ENCODE results near the gene SLC6A1. TPM values are rescaled to one million over a fixed set of nuclear protein-coding genes. Genes with fewer than 3 reads are reported as not detected.

The SLC6A1 gene
- total and polyA plus RNA-seq, 2 of the 4 experiments (the other 2 are of a cell fraction): 0.02 TPM; not detected in 1

DNA sequence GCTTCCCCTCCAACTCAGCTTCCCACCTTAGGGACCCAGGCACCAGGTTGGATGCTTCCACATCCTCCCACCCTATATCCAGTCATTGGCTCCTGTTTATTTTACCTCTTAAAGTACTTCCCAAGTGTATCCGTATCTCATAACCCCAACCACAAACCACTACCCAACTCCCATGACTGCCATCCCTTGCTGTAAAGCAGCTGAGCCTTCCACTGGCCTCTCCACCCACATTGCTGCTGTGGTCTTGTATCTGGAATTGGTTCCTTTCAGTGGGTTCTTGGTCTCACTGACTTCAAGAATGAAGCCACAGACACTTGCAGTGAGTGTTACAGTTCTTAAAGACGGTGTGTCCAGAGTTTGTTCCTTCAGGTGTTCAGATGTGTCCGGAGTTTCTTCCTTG, 81.9 kb downstream of the SLC6A1 start:
- H2BK20ac ChIP-seq (ENCODE audit: low read depth, low read length): no peak overlapping the region
- BruUV-seq (replicated peaks): no TSS peak
- no peak overlapping the region for H2AK9ac ChIP-seq (replicated peaks; ENCODE audit: low read depth, low read length, poor library complexity)
- H2AK5ac ChIP-seq (ENCODE audit: low read depth, low read length): no peak overlapping the region
- 100% methylated on average over 1 of the region's 3 CpGs; no CpG with 5 or more reads in 1 of the 2 experiments for WGBS, 2 experiments (ENCODE audit: extremely low coverage in 2 of 2, insufficient read length in 1 of 2)
- H3K79me1 ChIP-seq (ENCODE audit: low read depth in 1 of 2, low read length in 2 of 2): no peaks in the 10 kb centered on the region
- intact Hi-C loops (cut with micrococcal nuclease) (no loop called here), dilution Hi-C loops (cut with HindIII; ENCODE audit: low sequenced_read_pairs, unreplicated experiment) (no loop called here), in situ Hi-C loops (cut with MboI; ENCODE audit: low sequenced_read_pairs) (no loop called here)
- H4K91ac ChIP-seq (ENCODE audit: insufficient read depth, low read depth, low read length): no peak overlapping the region
- H3K14ac ChIP-seq (replicated peaks; ENCODE audit: low read depth, low read length): no peak overlapping the region
- TF ChIP-seq RCOR1 (IDR thresholded peaks at IDR 0.05; ENCODE audit: insufficient replicate concordance, low read length) (no peak), NFE2L2 (IDR thresholded peaks at IDR 0.05; ENCODE audit: low read depth, low read length) (no peak), FOS (IDR thresholded peaks at IDR 0.05; ENCODE audit: low read depth, low read length) (no peak), MAFK (IDR thresholded peaks at IDR 0.05; ENCODE audit: low read depth, low read length) (no peak), MXI1 (IDR thresholded peaks at IDR 0.05; ENCODE audit: borderline replicate concordance, low read depth, low read length) (no peak), CEBPB (IDR thresholded peaks at IDR 0.05; ENCODE audit: low read depth, low read length) (no peak), RAD21 (IDR thresholded peaks at IDR 0.05; ENCODE audit: low read length) (no peak), CHD1 (IDR thresholded peaks at IDR 0.05; ENCODE audit: low read depth, low read length) (no peak)
- TF ChIP-seq, protein P1, sequence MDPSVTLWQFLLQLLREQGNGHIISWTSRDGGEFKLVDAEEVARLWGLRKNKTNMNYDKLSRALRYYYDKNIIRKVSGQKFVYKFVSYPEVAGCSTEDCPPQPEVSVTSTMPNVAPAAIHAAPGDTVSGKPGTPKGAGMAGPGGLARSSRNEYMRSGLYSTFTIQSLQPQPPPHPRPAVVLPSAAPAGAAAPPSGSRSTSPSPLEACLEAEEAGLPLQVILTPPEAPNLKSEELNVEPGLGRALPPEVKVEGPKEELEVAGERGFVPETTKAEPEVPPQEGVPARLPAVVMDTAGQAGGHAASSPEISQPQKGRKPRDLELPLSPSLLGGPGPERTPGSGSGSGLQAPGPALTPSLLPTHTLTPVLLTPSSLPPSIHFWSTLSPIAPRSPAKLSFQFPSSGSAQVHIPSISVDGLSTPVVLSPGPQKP (IDR thresholded peaks at IDR 0.05; ENCODE audit: borderline replicate concordance, low read depth, low read length): no peak
- TF ChIP-seq, protein P2, sequence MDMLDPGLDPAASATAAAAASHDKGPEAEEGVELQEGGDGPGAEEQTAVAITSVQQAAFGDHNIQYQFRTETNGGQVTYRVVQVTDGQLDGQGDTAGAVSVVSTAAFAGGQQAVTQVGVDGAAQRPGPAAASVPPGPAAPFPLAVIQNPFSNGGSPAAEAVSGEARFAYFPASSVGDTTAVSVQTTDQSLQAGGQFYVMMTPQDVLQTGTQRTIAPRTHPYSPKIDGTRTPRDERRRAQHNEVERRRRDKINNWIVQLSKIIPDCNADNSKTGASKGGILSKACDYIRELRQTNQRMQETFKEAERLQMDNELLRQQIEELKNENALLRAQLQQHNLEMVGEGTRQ (IDR thresholded peaks at IDR 0.05; ENCODE audit: low read depth, low read length): no peak
- no peaks in the 10 kb centered on the region for H3K9me1 ChIP-seq (ENCODE audit: insufficient read depth, low read length)
- H3K4me1 ChIP-seq (ENCODE audit: control insufficient read depth, insufficient read depth, low read length): no peaks in the 10 kb centered on the region
- CTCF ChIA-PET: no interaction called here
- no peak overlapping the region for H3K56ac ChIP-seq (ENCODE audit: extremely low read depth, insufficient read depth, low read length)
- ATAC-seq (ENCODE audit: low read depth): no peak
- H3K9me3 ChIP-seq (ENCODE audit: control insufficient read depth, insufficient read depth, low read length): no peaks in the 10 kb centered on the region
- no peak overlapping the region for H4K5ac ChIP-seq (ENCODE audit: low read depth, low read length)
- no peak overlapping the region for H2BK120ac ChIP-seq (ENCODE audit: low read depth, low read length)
- no peak overlapping the region for H3K27ac ChIP-seq (ENCODE audit: insufficient read depth, low read length)
- no peak overlapping the region for H3K4me2 ChIP-seq (ENCODE audit: low read depth, low read length)
- H2BK15ac ChIP-seq (ENCODE audit: low read depth, low read length): no peak overlapping the region
- H2BK5ac ChIP-seq (ENCODE audit: low read depth, low read length, poor library complexity, severe bottlenecking): no peak overlapping the region
- H3K36me3 ChIP-seq (ENCODE audit: control insufficient read depth, insufficient read depth, low read length): no peaks in the 10 kb centered on the region
- no peak overlapping the region for H3K23ac ChIP-seq (ENCODE audit: low read depth, low read length)
- H3K27me3 ChIP-seq (ENCODE audit: control insufficient read depth, insufficient read depth, low read length): peaks cover 4% of the 10 kb centered on the region
- no peak overlapping the region for H4K8ac ChIP-seq (ENCODE audit: low read depth in 2 of 2, low read length in 2 of 2)
- no peak overlapping the region for H3K4me3 ChIP-seq (ENCODE audit: insufficient read depth, low read depth, low read length)
- POLR2A ChIA-PET (ENCODE audit: unreplicated experiment): no interaction called here
- no peak overlapping the region for H3K9ac ChIP-seq (ENCODE audit: low read depth, low read length)
- H3K18ac ChIP-seq (ENCODE audit: low read depth, low read length): no peak overlapping the region
- no peak overlapping the region for H3K4ac ChIP-seq (ENCODE audit: low read depth, low read length)
- no peak for DNase-seq
- no peaks in the 10 kb centered on the region for H4K20me1 ChIP-seq (ENCODE audit: insufficient read depth, low read length)
- H2AFZ ChIP-seq (replicated peaks; ENCODE audit: low read length, poor library complexity): no peak overlapping the region

Measured in IMR-90 (cell line).